ENCODE measurements around the gene NSMCE1.
"Not testable (repeated sequence)": the region's sequence is repeated elsewhere in the genome, so short reads cannot be mapped to it uniquely, and the experiment has no call there.

NSMCE1 gene

GRCh38 chr16:27218756-27219155 lies 49.8 kb downstream of the NSMCE1 start:
- DNase-seq: no peak

GRCh38 chr16:27217256-27217655 lies 51.3 kb downstream of the NSMCE1 start:
- peak in 28 of 51 donors; percentile 11 to 64 (median 30) for DNase-seq

GRCh38 chr16:27216297-27216885 lies 52.2 kb downstream of the NSMCE1 start:
- no peak for DNase-seq

- no peak for DNase-seq
Observed at GRCh38 chr16:27215660-27216059, 52.9 kb downstream of the NSMCE1 start.

DNA sequence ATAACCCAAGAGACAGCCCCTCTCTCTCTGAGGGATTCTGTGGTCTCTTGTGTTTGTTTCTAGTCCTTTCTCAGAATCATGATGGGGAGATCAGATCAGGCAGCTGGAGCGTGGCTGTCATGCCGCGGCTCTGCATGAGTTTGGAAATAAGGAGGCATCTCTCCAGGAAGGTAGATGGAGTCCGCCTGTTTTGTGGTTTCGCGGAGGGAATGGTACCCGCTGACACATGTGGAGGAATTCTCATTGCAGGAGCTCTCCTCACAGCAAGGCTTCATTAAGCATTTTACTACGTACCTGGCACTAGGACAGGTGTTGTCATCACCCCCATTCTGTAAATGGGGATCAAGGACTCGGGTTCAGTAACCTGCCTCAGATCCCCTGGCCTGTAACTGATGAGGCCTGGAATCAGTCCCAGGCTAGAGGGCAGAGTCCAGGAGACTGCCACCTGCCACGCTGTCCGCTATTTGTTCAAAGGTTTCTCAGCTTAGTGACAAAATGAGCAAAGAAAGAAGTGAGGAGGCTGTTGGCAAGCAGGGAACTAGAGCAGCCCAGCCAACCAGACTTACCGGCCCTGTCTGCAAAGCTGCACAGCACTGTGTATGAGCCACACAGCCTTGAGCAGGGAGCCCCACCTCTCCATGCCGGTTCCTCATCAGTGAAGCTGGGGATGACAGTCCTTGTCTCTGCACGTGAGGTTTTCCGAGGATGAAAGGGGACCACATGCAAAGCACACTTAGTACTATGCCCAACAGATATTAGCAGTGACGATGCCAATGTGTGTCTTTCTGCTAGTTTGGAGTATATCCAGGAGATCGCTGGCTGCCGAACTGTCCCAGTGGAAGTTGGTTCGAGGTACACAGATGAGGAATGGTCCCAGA lies 54.2 kb downstream of the NSMCE1 start:
- DNase-seq: no peak

GRCh38 chr16:27211026-27211425 lies 57.5 kb downstream of the NSMCE1 start:
- DNase-seq: no peak

DNA sequence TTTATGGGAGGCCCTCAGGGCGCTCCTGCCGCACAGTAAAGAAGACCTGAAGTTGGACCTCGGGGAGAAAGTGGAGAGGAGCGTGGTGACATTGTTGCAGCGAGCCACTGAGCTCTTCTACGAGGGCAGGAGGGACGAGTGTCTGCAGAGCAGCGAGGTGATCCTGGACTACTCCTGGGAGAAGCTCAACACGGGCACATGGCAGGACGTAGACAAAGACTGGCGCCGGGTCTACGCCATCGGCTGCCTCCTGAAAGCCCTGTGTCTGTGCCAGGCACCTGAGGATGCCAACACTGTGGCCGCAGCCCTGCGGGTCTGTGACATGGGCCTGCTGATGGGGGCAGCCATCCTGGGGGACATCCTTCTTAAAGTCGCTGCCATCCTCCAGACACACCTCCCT lies 58.4 kb downstream of the NSMCE1 start:
- DNase-seq: no peak

DNA sequence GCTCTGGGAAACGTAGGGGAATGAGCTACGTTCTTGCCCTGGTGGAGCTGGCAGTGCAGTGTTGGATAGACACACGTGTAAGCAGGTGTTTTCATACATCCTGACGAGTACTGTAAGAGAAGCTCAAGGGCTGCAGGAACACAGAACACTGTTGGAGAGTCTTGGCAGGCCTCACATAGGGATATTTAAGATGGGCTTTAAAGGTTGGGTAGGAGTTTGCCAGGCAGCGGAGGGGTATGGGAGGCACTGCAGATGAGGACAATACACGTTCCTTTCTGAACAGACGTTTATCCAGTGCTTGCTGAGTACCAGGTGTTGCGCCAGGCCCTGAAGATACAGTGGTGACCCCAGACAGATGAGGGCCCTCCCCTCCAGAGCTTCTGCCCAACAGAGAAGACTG lies 59.0 kb downstream of the NSMCE1 start:
- DNase-seq: no peak

- no peak for DNase-seq
Observed at GRCh38 chr16:27208796-27209195, 59.8 kb downstream of the NSMCE1 start.

- no peak for DNase-seq
Observed at GRCh38 chr16:27208081-27208680, 60.4 kb downstream of the NSMCE1 start.

DNA sequence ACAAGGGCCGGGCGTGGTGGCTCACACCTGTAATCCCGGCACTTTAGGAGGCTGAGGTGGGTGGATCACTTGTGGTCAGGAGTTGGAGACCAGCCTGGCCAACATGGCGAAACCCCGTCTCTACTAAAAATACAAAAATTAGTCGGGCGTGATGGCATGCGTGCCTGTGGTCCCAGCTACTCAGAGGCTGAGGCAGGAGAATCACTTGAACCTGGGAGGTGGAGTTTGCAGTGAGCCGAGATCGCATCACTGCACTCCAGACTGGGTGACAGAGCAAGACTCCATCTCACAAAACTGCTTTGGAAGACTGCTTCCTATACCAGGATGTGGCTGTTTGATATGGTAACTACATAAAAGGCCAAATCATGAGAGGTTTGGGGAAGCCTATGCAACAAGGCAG lies 61.5 kb downstream of the NSMCE1 start:
- not testable (repeated sequence) for DNase-seq

DNA sequence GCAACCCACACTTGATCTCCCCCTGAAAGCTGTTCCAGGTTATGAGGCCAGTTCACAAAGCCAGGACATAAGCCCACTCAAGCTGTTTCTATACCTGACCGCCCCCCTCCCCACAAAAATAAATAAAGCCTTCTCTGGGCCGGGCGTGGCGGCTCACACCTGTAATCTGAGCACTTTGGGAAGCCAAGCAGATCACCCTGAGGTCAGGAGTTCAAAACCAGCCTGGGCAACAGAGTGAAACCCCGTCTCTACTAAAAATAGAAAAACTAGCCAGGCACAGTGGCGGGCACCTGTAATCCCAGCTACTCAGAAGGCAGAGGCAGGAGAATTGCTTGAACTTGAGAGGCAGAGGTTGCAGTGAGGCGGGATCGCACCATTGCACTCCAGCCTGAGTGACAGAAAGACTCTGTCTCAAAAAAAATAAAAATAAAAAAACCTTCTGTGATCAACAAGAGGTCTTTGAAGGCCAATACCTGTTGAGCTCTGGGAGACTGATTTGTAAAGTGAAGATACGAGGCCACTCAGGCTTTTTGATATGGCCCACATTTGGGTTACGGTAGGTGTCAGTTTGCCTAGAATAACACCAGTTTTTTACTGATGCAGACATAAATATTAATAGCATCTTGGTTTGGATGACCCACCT lies 63.0 kb downstream of the NSMCE1 start:
- DNase-seq: no peak

GRCh38 chr16:27204312-27204915 lies 64.2 kb downstream of the NSMCE1 start:
- peak in 1 of 51 donors; percentile 20 for DNase-seq

- peak; percentile 93 to 100 (median 99) for DNase-seq
Observed at GRCh38 chr16:27203507-27204311, 64.9 kb downstream of the NSMCE1 start, which contains the start of gene KDM8. Gene KDM8, plus strand, starts transcription at chr16:27203526. Its CDS starts 6,598 bp downstream, at chr16:27210124.

- DNase-seq: peak in 14 of 51 donors; percentile 40 to 95 (median 90)
Observed at GRCh38 chr16:27202923-27203506, 65.6 kb downstream of the NSMCE1 start.

DNA sequence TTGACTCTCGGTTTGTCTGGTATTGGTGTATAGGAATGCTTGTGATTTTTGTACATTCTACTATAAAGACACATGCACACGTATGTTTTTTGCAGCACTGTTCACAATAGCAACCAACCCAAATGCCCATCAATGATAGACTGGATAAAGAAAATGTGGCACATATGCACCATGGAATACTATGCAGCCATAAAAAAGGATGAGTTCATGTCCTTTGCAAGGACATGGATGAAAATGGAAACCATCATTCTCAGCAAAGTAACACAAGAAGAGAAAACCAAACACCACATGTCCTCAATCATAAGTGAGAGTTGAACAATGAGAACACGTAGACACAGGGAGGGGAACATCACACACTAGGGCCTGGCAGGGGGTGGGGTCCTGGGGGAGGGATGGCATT lies 67.7 kb downstream of the NSMCE1 start:
- not testable (repeated sequence) for DNase-seq

DNA sequence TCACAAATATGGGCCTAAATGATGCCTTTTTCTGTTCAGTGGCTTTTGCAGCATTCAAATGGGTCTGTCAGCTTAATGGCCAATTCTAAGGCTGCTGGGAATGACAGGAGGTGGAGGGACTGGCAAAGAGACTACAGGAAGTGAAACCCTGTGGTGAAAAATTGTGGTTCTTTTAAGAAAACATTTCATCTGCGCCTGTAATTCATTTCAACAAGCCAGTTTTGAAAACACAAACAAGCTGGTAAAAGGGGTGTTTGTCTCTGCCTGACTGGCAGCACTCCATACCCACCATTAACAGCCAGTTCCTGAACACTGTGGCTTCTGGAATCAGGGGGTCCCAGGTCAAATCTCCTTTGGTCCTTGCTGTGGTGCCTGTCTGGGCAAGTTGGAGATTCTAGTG lies 68.8 kb downstream of the NSMCE1 start:
- no peak for DNase-seq

GRCh38 chr16:27199235-27199586 lies 69.4 kb downstream of the NSMCE1 start:
- no peak for DNase-seq

- DNase-seq: no peak
Observed at GRCh38 chr16:27198451-27199234, 69.9 kb downstream of the NSMCE1 start.
